ENCODE measurements around the gene TMA7. TPM values are rescaled to one million over a fixed set of nuclear protein-coding genes. Genes with fewer than 3 reads are reported as not detected.

Gene TMA7
- total and polyA plus RNA-seq, 2 of the 13 experiments (the other 11 are each of a cell fraction or from before 2014, with no cell fraction given): 100 to 486 TPM

DNA sequence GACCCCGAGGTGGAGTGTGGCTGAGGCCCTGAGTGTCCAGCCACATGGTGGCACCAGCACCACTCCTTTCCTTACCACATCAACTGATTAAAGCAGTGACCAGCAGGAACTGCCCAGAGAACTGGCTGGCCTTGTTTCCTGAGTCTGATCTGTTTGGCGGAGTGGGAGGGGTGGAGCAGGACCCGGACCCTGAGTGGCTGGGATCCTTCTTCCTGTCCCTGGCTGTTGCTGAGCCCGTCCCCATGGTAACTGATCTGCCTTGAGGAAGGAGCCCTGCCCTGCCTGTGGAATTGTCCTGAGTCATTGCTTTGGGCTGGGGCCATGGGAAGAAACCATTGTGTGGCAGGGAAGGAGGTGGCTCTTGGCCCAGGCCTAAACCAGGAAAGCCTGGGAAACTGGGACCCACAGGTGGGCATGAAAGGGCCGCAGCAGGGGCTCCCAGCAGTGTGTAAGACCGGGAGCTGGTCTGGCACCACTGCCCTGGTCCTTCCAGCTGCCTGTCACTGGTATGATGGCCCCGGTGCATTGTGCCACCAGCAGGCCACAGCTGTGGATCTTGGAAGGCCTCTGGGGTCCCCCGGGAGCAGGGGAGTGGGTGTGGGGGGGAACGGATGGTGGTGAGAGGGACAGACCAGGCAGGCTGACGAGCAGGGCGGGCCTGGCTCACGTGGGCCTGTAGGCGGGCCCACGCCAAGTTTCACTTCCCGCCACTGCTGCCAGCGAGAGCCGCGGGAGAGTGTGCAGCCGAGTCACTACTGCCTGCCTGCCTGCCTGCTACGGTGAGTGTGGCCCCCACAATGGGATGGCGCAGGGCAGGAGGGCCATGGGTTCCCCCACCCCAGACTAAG lies 25.7 kb downstream of the TMA7 start (continued):
- no peak for TF ChIP-seq JUNB (CRISPR knock-in tag; IDR thresholded peaks at IDR 0.05; ENCODE audit: borderline replicate concordance)
- peak; percentile 59; the same call in 1 of the 2 replicates for TF ChIP-seq KDM3A (CRISPR knock-in tag; IDR thresholded peaks at IDR 0.05; ENCODE audit: low read depth)
- no peak for TF ChIP-seq ZMYM3 (CRISPR knock-in tag; IDR thresholded peaks at IDR 0.05)
- TF ChIP-seq RCOR2 (CRISPR knock-in tag; IDR thresholded peaks at IDR 0.05): 0 out of 2 replicates have a peak, but pooled peaks have one; percentile 56
- no peak for TF ChIP-seq ZNF256 (CRISPR knock-in tag; conservative IDR thresholded peaks at IDR 0.05)
- TF ChIP-seq ONECUT2 (CRISPR knock-in tag; IDR thresholded peaks at IDR 0.05): no peak
- TF ChIP-seq YY1 (IDR thresholded peaks at IDR 0.05; ENCODE audit: insufficient read depth, insufficient replicate concordance, low read depth, low read length): no peak
- no peak for TF ChIP-seq NFYB (CRISPR knock-in tag; IDR thresholded peaks at IDR 0.05)
- peak; percentile 95 for TF ChIP-seq SMC3 (IDR thresholded peaks at IDR 0.05; ENCODE audit: low read length)
- TF ChIP-seq ZFP37 (CRISPR knock-in tag; IDR thresholded peaks at IDR 0.05; ENCODE audit: borderline replicate concordance): no peak
- peak; percentile 96 for TF ChIP-seq SAP130 (CRISPR knock-in tag; IDR thresholded peaks at IDR 0.05; ENCODE audit: low read depth)
- no peak for TF ChIP-seq IKZF1 (IDR thresholded peaks at IDR 0.05)
- TF ChIP-seq ZNF562 (CRISPR knock-in tag; IDR thresholded peaks at IDR 0.05; ENCODE audit: borderline replicate concordance): no peak
- no peak for TF ChIP-seq EZH2 (conservative IDR thresholded peaks at IDR 0.05; ENCODE audit: low read depth, low read length)
- TF ChIP-seq KDM2A (CRISPR knock-in tag; IDR thresholded peaks at IDR 0.05; ENCODE audit: borderline replicate concordance, low read depth): peak; percentile 47; the same call in 1 of the 2 replicates
- TF ChIP-seq ZNF337 (CRISPR knock-in tag; IDR thresholded peaks at IDR 0.05; ENCODE audit: borderline replicate concordance, low read depth): no peak
- no peak; the same call in 1 of the 2 replicates for TF ChIP-seq ZNF792 (CRISPR knock-in tag; IDR thresholded peaks at IDR 0.05)
- no peak for TF ChIP-seq MEIS2 (CRISPR knock-in tag; IDR thresholded peaks at IDR 0.05)
- TF ChIP-seq, protein P1, sequence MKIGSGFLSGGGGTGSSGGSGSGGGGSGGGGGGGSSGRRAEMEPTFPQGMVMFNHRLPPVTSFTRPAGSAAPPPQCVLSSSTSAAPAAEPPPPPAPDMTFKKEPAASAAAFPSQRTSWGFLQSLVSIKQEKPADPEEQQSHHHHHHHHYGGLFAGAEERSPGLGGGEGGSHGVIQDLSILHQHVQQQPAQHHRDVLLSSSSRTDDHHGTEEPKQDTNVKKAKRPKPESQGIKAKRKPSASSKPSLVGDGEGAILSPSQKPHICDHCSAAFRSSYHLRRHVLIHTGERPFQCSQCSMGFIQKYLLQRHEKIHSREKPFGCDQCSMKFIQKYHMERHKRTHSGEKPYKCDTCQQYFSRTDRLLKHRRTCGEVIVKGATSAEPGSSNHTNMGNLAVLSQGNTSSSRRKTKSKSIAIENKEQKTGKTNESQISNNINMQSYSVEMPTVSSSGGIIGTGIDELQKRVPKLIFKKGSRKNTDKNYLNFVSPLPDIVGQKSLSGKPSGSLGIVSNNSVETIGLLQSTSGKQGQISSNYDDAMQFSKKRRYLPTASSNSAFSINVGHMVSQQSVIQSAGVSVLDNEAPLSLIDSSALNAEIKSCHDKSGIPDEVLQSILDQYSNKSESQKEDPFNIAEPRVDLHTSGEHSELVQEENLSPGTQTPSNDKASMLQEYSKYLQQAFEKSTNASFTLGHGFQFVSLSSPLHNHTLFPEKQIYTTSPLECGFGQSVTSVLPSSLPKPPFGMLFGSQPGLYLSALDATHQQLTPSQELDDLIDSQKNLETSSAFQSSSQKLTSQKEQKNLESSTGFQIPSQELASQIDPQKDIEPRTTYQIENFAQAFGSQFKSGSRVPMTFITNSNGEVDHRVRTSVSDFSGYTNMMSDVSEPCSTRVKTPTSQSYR (CRISPR knock-in tag; IDR thresholded peaks at IDR 0.05; ENCODE audit: borderline replicate concordance): no peak
- peak; percentile 73; the same call in 1 of the 2 replicates for TF ChIP-seq ZNF501 (CRISPR knock-in tag; IDR thresholded peaks at IDR 0.05)
- no peak for TF ChIP-seq NR2F6 (IDR thresholded peaks at IDR 0.05)
- TF ChIP-seq NR2F6 (CRISPR knock-in tag; IDR thresholded peaks at IDR 0.05): peak; percentile 56; the same call in 1 of the 2 replicates
- no peak for TF ChIP-seq ZNF354B (CRISPR knock-in tag; IDR thresholded peaks at IDR 0.05)
- TF ChIP-seq PLRG1 (conservative IDR thresholded peaks at IDR 0.05): no peak
- no peak for TF ChIP-seq RFXANK (CRISPR knock-in tag; IDR thresholded peaks at IDR 0.05)
- TF ChIP-seq SNRNP70 (IDR thresholded peaks at IDR 0.05; ENCODE audit: low read depth, low read length): no peak
